ENCODE data around the gene ADM2.
"Not testable (repeated sequence)": the region's sequence is repeated elsewhere in the genome, so short reads cannot be mapped to it uniquely, and the experiment has no call there.

ADM2 gene

DNA sequence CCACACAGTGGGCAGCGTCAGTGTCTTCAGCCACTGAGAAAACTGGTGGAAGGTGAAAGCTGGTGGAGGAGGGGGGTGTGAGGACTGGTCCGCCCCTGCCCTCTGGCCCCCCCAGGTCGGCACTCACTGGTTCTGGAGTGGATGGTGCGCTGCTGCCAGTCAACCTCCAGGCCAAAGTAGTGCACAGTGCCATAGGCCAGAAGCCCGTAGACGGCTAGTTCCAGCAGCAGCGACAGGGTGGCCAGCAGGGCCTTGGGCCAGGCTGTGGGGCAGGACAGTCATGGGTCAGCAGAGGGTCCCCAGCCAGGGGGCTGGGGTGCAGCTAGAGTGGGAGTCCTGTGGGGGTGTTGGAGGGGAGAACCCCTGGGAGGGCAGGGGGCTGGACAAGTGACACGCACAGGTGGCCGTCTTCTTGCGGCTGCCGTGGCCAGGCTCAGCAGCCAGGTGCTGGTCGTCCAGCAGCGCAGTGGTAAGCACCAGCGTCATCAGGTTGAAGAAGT, 24.0 kb downstream of the ADM2 start:
- DNase-seq (ENCODE audit: low read depth in 2 of 2, low spot score in 1 of 2) = no peak

DNA sequence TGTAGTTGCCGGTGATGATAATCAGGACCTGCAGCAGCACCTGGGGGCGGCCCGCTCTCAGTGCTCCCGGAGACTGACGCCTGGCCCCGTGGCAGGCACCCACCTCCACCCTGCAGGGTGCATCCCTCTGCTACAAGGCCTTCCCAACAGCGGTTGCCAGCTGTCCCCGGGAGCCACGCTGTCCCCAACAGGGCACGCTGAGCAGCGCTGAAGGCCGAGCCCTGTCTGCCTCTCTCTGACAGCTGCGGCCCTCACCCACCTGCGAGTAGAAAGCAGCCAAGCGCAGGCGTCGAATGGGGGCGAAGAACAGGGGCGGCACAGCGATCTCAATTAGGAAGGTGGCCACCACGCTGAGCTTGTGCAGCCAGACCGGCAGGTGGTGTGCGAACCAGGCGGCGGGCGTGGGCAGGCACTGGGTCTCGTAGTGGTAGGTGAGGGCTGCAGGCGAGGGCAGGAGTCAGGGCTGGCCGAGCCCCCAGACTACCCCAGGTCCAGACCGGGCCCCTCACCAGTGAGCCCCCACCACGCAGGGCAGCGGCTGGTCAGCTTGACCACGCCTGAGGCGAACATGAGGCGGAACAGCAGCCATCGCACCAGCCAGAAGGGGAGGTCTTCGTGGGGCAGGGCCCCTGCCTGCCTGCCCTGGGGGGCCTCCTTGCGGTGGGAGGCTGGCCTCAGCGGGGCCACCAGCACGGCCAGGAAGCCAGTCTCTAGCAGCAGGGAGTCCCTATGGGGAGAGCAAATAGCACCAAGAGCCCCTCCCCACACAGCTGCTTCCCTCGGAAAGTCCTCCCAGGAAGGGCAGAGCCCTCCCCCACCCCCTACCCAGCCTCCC, 24.6 kb downstream of the ADM2 start:
- DNase-seq (ENCODE audit: low read depth in 2 of 2, low spot score in 1 of 2) = no peak

DNA sequence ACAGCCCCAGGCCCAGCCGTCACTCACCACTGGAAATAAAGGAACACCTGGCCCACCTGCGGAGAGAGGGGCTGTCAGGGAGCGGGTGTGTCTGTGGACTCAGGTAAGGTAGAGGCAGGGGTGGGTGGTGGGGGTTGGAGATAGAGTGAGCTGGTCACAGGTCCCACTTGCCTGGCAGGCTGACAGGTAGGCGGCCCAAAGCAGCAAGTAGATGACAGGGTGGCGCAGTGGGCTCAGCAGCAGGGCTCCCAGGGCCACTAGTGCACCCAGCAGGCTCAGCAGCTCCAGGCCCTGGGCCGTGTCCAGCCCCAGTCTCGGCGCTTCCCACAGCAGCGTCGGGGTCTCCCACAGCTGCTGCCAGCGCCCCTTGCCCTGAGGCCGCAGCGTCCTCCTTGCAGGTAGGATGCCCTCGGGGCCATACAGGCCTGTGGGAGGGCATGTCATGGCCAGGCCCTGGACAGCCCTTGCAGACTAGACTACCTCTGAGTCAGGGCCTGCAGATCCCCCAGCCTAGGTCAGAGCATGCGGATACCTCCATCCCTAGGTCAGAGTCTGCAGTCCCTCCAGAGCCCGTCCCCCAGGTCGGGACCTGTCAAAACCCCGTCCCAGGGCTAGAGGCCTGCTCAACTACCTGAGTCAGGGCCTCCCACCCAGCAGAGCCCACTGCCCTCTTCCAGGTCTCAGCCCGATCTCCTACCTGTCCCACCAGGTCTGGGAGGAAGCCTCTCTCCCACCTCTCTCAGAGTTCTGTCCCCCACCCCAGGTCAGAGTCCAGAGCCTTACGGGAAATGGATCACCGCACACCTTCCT, 25.5 kb downstream of the ADM2 start:
- no peak for DNase-seq (ENCODE audit: low read depth in 2 of 2, low spot score in 1 of 2)

DNA sequence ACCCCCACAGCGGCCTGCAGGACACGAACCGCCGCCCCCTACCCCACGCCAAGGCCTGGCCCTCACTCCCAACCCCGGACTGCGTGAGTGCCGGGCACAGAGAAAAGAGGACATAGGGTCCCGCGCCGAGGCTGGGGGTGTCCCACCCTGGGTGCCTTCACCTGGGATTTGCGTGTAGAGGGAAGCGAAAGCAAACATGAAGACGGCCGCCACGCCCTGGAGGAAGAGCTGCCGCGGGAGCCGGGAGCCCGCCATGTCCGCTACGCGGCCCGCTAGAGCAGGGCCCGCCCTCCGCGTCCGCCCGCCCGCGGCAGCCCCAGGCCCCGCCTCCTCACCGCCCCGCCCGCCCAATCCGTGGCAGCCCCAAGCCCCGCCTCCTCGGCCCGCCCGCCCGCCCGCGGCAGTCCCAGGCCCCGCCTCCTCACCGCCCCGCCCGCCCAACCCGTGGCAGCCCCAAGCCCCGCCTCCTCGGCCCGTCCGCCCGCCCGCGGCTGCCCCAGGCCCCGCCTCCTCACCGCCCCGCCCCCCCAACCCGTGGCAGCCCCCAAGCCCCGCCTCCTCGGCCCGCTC, 26.2 kb downstream of the ADM2 start, which contains the start of gene LMF2:
TSS of gene LMF2 (minus strand) at position 282 of the 570 bp plus-strand sequence. CDS start at position 255, 27 bp downstream.
- DNase-seq (ENCODE audit: low read depth in 2 of 2, low spot score in 1 of 2) = peak; percentile 79 to 87

DNA sequence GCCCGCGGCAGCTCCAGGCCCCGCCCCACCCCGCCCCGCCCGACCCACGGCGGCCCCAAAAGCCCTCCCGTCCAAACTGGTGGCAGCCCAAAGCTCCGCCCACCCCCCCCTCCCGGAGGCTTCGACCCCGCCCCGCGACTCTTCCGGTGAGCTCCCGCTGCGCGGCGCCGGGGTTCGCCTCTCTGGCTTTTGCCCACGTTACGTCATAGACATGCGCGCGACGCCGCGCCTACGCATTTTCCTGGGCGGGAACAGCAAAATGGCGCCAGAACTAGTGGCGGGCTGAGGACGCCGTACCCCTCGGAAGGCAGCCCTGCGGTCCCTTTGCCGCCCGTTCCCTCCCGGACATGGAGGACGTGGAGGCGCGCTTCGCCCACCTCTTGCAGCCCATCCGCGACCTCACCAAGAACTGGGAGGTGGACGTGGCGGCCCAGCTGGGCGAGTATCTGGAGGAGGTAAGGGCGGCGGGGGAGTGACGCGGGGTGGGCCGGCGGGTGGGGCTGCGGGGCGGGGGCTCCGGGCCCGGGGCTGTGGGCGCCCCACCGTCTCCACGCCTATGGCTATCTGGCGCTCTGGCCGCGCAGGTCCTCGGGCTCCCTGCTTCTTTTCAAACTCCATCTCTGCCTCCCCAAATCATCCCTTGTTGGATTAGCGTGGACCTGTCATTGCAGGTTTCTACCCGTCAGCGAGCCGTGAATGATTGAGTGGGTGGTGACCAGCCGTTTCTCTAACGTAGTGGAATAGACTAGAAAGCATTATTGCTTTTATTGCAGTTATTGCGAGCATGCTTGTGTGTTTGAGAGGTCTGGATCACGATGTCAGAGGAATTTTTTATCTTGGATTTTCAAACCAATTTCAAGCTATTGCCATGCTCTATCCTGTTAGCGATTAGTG, 26.9 kb downstream of the ADM2 start, which contains the start of gene NCAPH2:
TSS of gene NCAPH2 (plus strand) at position 234 of the 894 bp plus-strand sequence. CDS start at position 348, 114 bp downstream.
- peak; percentile 96 to 97 for DNase-seq (ENCODE audit: low read depth in 2 of 2, low spot score in 1 of 2)

DNA sequence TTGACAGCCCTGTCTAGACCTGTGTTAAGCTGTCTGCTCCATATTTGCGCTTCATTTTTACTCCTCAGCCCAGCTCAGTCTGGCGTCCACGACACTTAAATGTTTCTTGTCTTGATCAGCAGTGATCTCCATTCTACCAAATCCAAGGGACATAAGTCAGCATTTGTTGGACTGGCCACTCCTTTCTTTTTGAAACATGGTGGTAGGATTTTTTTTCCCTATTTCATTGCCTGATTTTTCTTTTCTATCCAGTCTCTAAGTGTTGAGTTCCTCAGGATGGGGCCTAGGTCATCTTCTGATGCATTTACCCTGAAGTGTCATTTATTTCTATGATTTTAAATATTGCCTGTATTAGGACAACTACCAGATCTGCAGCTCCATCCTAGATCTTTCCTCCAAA, 27.6 kb downstream of the ADM2 start:
- DNase-seq (ENCODE audit: low read depth in 2 of 2, low spot score in 1 of 2) = no peak

DNA sequence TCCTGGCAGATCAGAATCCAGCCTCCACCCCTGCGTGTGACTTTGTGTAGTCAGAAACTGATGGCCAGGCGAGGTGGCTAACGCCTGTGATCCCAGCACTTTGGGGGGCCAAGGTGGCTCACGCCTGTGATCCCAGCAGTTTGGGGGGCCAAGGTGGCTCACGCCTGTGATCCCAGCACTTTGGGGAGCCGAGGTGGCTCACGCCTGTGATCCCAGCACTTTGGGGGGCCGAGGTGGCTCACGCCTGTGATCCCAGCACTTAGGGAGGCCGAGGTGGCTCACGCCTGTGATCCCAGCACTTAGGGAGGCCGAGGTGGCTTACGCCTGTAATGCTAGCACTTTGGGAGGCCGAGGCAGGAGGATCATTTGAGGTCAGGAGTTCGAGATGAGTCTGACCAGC, 31.8 kb downstream of the ADM2 start:
- no peak for DNase-seq (ENCODE audit: low read depth in 2 of 2, low spot score in 1 of 2)

DNA sequence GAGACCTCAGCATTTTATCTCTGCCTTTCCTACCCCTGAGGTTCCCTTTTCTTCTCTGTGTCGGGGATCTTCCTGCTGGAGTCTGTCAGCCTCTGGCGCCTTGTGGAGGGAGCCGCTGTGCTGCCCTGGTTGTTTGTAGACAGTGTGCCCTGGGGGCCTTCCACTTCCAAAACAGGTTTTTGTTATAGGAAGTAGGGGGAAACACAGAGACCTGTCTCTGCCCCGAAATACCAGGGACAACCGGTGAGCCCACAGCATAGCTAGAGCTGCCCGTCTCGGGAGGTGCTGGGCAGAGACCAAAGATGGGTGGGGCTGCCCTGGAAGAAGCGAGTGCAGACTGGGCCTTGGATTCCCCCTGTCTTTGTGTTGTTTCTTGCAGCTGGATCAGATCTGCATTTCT, 34.7 kb downstream of the ADM2 start:
- no peak for DNase-seq (ENCODE audit: low read depth in 2 of 2, low spot score in 1 of 2)

DNA sequence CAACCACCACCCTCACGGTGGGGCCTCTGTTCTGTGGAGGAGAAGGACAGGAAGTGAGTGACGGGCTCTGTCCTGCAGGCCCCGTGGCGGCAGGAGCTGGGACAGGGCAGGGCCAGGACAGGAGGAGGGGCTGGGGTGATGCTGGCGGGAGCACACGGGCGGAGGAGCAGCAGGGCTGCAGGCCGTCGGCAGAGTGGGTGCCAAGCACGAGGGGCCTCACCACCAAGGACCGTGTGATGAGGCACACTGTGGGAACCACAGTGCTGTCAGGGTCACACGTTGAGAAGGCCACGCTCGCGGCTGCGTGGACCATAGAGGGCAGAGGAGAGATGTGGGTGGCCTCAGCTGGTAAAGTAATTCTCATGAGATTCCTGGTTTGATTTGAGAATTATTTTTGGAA, 35.5 kb downstream of the ADM2 start:
- DNase-seq (ENCODE audit: low read depth in 2 of 2, low spot score in 1 of 2) = no peak

DNA sequence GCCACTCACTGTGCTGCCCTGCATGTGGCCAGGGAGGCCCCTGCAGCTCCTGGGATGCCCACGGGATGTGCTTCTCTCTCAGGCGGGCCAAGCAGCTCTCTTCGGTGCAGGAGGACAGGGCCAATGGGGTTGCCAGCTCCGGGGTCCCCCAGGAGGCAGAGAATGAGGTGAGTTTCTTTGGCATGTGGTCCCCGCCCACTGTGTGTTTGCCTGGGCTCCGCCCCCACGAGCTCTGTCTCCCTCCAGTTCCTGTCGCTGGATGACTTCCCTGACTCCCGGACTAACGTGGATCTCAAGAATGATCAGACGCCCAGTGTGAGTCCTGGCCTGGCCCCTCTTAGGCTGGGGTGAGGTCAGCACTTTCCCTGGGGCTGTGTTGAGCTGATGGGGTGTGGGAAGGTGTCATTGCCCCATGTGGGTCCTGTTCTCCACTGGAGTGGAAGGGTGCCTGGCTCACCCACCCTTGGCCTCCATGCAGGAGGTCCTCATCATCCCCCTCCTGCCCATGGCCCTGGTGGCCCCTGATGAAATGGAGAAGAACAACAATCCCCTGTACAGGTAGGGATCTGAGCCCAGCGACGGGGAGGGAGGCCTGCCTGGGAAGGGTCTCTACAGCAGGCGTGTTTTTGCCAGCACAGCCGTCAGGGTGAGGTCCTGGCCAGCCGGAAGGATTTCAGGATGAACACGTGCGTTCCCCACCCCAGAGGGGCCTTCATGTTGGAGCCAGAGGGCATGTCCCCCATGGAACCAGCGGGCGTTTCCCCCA, 36.3 kb downstream of the ADM2 start:
- no peak for DNase-seq (ENCODE audit: low read depth in 2 of 2, low spot score in 1 of 2)

DNA sequence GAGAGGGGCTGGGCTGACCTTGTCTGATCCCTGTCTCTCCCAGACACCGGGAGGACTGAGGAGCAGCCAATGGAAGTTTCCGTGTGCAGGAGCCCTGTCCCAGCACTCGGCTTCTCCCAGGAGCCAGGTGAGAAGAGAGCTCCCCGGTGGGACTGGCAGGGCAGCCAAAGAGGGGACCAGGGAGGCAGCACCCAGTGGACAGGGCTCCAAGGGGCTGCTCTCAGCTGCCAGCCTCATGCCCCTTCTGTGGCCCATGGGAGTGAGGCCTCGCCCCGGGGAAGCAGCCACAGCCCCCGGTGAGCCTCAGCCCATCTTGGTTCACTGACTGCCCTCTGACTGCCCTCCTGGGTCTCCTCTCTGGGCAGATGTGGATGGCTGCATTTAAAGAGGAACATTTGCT, 37.3 kb downstream of the ADM2 start:
- no peak for DNase-seq (ENCODE audit: low read depth in 2 of 2, low spot score in 1 of 2)

DNA sequence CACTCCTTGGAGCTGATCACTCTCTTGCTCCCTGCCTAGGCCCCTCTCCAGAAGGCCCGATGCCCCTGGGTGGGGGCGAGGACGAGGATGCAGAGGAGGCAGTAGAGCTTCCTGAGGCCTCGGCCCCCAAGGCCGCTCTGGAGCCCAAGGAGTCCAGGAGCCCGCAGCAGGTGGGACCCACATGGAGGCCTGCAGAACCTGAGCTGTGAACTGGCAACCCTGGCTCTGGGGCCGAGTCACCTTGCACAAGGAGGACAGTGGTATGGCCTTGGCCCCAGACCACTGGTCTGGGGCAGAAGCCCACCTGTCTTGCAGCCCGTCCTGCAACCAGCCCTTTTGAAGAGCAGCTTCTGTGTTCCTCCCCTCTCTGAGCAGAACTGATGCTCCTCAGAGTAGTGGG, 37.8 kb downstream of the ADM2 start:
- no peak for DNase-seq (ENCODE audit: low read depth in 2 of 2, low spot score in 1 of 2)

DNA sequence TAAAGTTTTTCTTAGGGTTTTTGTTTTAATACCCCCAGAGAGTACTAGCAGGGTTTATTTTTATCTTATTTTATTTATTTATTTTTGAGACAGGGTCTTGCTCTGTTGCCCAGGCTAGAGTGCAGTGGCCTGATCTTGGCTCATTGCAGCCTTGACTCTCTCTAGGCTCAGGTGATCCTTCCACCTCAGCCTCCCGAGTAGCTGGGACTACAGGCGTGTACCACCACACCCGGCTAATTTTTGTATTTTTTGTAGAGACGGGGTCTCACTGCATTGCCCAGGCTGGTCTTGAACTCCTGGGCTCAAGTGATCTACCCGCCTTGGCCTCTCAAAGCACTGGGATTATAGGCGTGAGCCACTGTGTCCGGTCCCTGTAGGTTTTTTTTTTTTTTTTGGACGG, 38.8 kb downstream of the ADM2 start:
- not testable (repeated sequence) for DNase-seq (ENCODE audit: low read depth in 2 of 2, low spot score in 1 of 2)

DNA sequence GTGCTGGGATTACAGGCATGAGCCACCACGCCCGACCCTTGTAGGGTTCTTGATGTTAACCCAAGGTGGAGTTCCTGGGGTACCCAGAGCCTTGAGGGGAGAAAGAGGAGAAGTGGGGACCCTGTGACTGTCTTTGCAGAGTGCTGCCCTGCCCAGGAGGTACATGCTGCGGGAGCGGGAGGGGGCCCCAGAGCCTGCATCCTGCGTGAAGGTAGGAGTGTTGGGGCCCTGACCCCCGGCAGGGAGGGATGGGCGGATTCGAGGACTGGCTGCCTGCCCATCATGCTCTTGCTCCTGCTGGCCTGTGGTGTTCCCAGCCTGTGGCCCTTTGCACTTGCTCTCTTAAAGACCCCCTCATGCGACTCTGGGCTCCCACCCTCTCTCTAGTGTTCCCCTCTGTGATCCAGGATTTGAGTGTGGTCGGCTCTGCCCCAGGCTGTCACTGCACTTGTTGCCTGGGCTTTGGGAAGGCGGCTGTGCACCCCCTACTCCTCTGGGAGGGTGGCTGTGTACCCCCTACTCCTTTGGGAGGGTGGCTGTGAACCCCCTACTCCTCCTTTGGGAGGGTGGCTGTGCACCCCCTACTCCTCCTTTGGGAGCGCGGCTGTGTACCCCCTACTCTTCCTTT, 39.6 kb downstream of the ADM2 start:
- DNase-seq (ENCODE audit: low read depth in 2 of 2, low spot score in 1 of 2) = no peak

DNA sequence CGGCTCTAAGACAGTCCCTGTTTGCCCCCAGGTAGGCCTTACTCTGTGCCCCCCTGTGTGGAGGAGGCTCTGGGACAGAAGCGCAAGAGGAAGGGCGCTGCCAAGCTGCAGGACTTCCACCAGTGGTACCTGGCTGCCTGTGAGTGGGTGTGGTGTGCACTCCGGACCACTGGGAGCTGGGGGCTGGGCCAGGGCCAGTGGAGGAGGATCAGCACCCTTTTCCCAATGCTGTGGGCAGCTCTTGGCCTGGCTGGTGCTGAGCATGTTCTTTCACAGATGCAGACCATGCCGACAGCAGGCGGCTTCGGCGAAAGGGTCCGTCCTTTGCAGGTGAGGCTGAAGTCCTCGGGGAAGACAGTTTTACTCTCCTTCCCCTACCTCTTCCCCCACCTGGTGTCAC, 40.4 kb downstream of the ADM2 start:
- no peak for DNase-seq (ENCODE audit: low read depth in 2 of 2, low spot score in 1 of 2)

DNA sequence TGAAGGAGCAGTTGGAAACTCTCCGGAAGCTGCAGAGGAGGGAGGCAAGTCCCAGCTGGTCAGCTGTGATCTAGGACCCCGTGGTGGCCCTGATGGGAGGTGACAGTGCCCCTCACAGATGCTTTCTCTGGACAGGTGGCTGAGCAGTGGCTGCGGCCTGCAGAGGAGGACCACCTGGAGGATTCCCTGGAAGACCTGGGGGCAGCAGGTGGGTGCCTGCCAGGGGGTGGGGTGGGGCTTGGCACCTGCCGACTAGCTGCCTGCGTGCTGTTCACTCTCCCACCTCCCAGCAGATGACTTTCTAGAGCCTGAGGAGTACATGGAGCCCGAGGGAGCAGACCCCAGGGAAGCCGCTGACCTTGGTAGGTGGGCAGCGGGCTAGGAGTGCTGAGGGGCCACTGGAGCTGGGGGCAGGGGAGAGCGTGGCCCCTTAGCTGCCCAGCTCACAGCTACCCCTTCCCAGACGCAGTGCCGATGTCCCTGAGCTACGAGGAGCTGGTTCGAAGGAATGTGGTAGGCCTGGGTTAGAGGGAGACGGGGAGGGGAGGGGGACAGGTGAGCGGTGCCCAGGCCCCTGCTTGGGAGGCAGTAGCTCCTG, 41.0 kb downstream of the ADM2 start:
- no peak for DNase-seq (ENCODE audit: low read depth in 2 of 2, low spot score in 1 of 2)

DNA sequence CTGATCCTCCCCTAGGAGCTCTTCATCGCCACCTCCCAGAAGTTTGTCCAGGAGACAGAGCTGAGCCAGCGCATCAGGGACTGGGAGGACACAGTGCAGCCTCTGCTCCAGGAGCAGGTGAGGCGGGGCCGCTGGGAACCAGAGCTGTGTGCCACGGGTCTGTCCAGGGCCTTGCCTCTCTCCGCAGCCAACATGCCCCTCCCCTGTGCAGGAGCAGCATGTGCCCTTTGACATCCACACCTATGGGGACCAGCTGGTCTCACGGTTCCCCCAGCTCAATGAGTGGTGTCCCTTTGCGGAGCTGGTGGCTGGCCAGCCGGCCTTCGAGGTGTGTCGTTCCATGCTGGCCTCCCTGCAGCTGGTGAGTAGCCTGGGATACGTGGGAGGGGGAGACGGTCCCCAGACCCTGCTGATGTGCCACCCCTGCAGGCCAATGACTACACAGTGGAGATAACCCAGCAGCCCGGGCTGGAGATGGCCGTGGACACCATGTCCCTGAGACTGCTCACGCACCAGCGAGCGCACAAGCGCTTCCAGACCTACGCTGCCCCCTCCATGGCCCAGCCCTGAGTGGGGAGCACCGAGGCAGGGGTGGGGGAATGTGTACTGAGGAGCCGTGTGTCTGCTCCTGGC, 41.6 kb downstream of the ADM2 start:
- no peak for DNase-seq (ENCODE audit: low read depth in 2 of 2, low spot score in 1 of 2)

DNA sequence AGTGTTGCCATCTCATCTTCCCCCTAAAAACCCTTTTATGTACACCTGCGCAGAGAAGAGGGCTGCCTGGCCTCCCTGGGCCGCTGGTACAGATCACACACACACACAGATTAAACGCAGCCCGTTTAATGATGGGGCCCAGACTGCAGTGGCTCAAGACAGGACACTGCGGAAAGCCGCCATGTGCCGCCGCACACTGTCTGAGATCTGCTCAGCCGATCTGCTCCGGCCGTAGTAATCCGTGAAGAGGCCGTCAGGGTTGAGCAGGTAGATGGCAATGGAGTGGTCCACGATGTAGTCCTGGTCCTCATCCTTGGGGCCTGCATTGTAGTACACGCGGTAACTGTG, 42.1 kb downstream of the ADM2 start:
- DNase-seq (ENCODE audit: low read depth in 2 of 2, low spot score in 1 of 2) = no peak
